DMS53 treated with DMSO at 0.1 percent for 48 hours (cell line): ENCODE results near the gene PELI1.
A peak's percentile ranks its signal among the peaks of the same experiment; 100 is the strongest.
"Not testable (repeated sequence)": the region's sequence is repeated elsewhere in the genome, so short reads cannot be mapped to it uniquely, and the experiment has no call there.

Experiments used
- DNase-seq: peaks from one replicate; lab custom pipeline; 2025; ENCODE audit not compliant: unreplicated experiment; lab: John Stamatoyannopoulos, UW

PELI1 gene

DNA sequence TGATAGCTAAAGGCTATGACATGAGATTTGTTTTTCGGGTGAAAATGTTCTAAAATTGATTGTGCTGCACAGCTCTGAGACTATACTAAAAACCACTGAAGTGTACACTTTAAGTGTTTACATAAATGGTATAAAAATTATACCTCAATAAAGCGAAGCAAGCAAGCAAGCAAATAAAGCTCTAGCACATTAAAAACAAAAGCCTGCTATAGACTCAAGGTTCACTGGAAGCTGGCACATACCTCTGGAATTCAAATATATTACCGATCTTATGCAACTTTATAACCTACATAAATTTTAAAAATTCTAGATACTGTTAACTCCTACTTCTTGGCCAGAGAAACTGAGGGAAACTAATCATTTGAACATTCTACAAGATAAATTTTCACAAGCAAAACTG is 20.1 kb downstream of the PELI1 start:
- no peak for DNase-seq

DNA sequence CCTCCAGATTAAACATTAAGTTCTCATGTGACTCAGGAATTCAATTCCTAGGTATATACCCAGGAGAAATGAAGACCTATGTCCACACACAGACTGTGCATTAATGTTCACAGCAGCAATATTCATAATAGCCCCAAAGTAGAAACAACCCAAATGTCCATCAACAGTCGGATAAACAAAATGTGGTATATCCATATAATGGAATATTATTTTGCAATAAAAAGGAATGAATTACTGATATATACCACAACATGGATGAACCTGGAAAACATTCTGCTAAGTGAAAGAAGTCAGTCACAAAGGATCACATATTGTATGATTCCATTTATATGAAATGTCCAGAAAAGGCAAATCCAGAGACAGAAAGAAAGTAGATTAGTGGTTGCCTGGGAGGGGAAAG is 20.5 kb downstream of the PELI1 start:
- no peak for DNase-seq

GRCh38 chr2:64122358-64122757 is 21.9 kb downstream of the PELI1 start:
- DNase-seq: no peak

DNA sequence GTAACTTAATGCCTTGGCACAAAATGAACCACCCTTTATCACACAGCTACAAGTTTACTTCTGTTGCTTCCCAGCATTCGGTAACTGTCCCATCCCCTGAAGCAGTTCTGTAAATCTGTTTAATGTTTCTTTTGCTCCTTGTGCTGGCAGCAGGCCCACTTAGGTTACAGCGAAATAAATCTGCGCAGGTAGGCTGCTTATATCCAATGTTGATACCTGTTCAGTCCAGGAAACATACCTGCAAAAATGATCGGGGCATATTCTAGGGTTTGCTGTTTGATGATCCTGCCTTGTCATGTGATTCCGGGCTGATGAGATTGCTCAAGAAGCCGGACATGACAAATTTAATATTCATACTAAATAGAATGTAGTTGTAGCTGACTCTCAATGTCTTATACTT is 23.3 kb downstream of the PELI1 start:
- DNase-seq: no peak

DNA sequence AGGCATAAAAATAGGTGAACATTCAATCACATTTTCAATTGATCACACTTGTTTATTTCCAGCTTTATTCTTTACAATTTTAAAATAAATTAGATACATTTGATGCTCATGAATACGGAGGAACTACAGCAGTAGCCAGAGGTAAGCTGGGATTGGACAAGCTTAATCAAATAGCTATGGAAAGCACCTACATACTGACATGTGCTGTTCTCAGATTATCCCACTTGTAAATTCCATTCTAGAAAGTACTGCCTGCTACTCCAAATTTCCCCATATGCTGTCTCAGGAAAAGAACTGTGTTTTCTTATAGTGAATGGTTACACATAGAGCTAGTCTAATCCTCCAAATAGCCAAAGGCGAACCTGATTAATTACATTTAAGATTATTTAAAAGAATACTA is 24.2 kb downstream of the PELI1 start:
- DNase-seq: no peak

- DNase-seq: no peak
Observed at GRCh38 chr2:64119369-64119768, 24.9 kb downstream of the PELI1 start.

- peak; percentile 31 for DNase-seq
Observed at GRCh38 chr2:64115808-64116598, 28.2 kb downstream of the PELI1 start.

- DNase-seq: no peak
Observed at GRCh38 chr2:64114912-64115277, 29.3 kb downstream of the PELI1 start.

DNA sequence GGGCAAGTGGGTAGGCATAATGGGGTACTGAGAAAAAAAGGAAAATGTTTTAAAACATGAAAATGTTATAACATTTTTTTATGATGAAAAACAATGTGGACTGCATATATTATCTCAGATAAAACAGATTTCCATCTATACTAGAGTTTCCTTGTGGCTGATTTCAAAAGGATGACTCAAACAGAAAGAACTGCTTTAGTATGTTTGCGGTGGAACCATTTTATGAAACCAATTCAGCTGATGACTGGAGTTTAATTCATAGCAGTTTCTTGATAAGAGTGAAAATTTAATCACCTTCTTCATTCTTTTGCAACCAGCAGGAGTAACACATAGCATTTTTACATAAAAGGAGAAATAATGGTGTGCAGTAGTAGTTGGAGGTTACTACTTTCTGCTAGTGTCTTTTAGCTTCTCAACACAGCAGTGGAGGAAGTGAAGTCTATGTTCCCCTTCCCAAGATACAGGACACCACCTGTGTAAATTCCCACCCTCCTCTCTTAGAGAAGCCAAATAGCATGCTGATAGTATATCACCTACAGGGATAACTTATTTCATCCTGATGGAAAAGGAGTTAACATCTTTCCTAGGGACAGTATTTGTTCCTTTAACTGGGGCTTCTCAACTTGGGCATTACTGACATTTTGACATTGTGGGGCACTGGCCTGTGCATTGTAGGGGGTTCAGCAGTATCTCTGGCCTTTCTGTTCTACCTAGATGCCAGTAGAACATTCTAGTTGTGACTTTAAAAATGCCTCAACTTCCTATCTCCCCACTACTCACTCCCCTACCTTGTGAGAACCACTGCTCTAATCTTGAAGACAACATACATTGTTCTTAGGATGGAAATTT is 29.9 kb downstream of the PELI1 start:
- peak; percentile 36 for DNase-seq

- DNase-seq: no peak
Observed at GRCh38 chr2:64112016-64112415, 32.2 kb downstream of the PELI1 start.

DNA sequence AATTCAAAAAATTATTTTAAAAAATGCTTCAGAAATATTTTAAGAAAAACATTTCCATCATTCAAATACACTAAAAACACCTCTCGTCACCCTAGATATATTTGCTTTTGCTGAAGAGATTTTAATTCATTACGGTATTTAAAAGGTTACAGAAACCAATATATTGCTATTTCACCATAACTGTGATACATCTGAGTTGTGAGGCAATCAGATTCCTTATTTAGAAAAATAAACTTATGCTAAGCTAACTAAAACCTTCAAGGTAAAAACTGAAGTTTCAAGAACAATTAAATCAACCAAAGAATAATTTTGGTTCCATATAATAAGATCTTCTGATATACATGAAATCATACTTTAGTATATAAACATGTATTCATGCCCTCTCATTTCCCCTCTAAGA is 32.8 kb downstream of the PELI1 start:
- DNase-seq: no peak

DNA sequence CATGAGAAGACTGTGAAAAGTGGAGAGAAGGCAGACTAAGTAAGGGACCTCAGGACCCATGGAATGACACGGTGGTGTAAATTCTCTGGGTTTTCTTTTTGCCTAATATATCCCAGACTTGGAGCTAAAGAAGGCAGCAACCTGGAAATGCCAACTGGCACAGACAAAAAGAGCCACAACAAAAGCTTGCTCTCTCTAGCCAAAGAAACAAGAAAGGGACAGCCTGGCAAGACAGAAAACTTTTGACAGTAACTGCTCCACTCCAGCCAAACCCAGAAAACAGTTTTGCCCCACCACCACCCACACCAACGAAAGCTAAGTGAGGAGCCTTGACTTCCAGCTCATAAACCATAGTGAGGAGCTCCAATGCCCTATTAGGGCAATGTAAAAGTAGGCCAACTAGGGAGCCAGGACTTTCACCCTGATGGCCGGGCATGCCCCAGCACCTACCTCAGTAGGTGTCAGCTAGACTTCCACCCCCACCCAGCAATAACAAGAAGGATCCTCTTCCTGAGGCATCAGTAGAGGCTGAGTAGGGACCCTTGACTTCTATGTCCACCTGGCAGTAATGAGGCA is 35.5 kb downstream of the PELI1 start:
- DNase-seq: no peak

GRCh38 chr2:64106481-64106880 is 37.7 kb downstream of the PELI1 start:
- no peak for DNase-seq

DNA sequence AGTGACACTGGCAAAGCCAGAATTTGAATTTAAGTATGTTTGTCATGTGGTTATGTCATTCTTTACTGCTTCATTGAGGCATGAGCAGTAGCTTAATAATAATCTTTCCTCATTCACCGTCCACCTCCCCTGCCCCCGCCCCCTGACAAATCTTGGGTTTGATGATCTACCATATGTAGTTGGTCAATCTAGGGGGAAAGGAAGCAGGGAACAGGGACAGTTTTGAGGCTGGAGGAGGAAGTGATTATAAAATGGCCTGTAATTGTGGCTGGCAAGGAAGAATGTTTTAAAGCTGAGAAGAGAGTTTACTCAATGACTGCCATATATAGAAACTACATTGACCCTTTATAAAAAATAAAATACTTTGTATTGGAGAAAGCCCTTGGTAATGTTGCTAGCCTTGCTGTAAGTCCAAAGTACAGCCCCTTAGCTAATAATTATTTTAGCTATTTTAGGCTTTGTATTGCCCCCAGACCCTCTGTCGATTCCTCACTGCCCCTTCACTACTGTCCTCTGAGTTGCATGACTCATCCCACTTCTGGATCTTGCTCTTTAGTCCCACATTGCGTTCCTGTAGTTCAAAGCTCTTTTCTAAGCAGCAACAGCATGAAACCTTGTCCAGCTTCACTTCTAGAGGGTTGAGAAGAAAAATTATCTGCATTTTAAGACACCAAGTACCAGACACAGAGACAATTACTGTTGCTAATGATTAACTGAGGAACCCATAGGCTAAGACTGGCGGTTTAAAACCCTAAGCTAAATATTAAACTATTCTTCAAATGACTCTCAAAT is 38.4 kb downstream of the PELI1 start:
- peak; percentile 55 for DNase-seq

- DNase-seq: peak; percentile 10
Observed at GRCh38 chr2:64104933-64105332, 39.3 kb downstream of the PELI1 start.

- DNase-seq: not testable (repeated sequence)
Observed at GRCh38 chr2:64102736-64103135, 41.5 kb downstream of the PELI1 start.

GRCh38 chr2:64101141-64101591 is 43.1 kb downstream of the PELI1 start:
- DNase-seq: no peak

DNA sequence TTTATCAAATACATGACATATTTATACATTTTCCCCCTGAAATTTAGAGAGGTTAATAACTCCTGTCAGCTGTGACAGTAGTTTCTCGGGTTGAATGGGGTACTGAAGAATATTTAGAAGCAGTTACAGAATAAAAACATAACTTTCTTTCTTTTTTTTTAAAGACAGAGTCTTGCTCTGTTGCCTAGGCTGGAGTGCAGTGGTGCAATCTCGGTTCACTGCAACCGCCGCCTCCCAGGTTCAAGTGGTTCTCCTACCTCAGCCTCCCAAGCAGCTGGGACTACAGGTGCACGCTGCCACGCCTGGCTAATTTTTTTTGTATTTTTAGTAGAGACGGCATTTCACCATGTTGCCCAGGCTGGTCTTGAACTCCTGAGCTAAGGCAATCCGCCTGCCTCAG is 43.6 kb downstream of the PELI1 start:
- not testable (repeated sequence) for DNase-seq

GRCh38 chr2:64094663-64095382 is 49.4 kb downstream of the PELI1 start:
- no peak for DNase-seq

DNA sequence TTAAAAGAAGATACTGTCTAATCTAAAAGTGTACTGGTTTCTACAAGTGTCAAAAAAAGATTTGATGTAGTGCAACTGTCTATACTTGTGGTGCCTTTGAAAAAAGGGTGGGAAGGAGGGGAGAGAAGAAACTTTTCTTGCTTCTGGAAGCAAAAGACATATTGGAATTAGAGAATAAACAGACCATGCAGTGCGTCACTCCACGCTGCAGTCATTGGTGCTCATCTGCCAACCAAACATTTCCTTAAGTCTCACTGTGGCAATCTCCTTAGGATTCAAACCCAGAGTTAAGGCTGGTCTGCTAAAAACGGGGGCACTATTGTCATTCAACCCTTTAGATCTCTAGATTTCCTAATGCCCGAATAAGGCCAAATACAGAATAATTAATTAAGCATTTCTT is 50.9 kb downstream of the PELI1 start:
- DNase-seq: no peak
